GM12878 (cell line): ENCODE measurements around the gene FAM163B. TPM values are rescaled to one million over a fixed set of nuclear protein-coding genes. Genes with fewer than 3 reads are reported as not detected.

Experiments
- ATAC-seq: fragments of 200-7000 bp; cut with Tn5 transposase; 3 replicates; pipeline ENCODE4 v1.9.1; 2020; ENCODE audit warnings: mild to moderate bottlenecking, moderate library complexity
- BruUV-seq: library from RNA; stranded (reverse); fragments of 400-500 nt; replicated peaks from 2 replicates; lab custom pipeline; 2021; lab: Mats Ljungman, UMichigan
- CTCF ChIA-PET: fragments of 300-600 bp; sonication (Branson Sonifier 250); formaldehyde crosslinking; extraction: SDS; loops from one replicate; lab custom pipeline; 2021; ENCODE audit warnings: inconsistent platforms; lab: Yijun Ruan, JAX
- POLR2A ChIA-PET: fragments of 350-600 bp; formaldehyde crosslinking; extraction: SDS; loops from one replicate; lab custom pipeline; 2021; ENCODE audit warnings: inconsistent platforms; lab: Charles Lee
- RAD21 ChIA-PET: fragments of 300-600 bp; sonication (Branson Sonifier 250); formaldehyde crosslinking; loops from one replicate; lab custom pipeline; 2023; ENCODE audit warnings: antibody characterized with exemption; ENCODE audit not compliant: unreplicated experiment; lab: Charles Lee
- SMC1A ChIA-PET: fragments of 300-600 bp; sonication (Branson Sonifier 250); formaldehyde crosslinking; loops from one replicate; lab custom pipeline; 2023; ENCODE audit not compliant: unreplicated experiment, uncharacterized antibody; lab: Charles Lee
- DNase-seq: peaks from one replicate; pipeline ENCODE4 v3.0.0-alpha.2; 2011; ENCODE audit warnings: low read depth, low spot score
- FAIRE-seq: peaks from 3 replicates; lab custom pipeline; 2011; peaks lifted over from hg19 to GRCh38; lab: Jason Lieb, UNC
- H2AFZ ChIP-seq: 2 replicates; pipeline ENCODE4 v1.6.0; 2011; ENCODE audit warnings: low read depth, low read length, control low read depth; ENCODE audit not compliant: control insufficient read depth
- H3K27ac ChIP-seq: 2 replicates; pipeline ENCODE4 v1.5.1; 2011; ENCODE audit warnings: control low read depth; ENCODE audit not compliant: control insufficient read depth, insufficient read depth
- H3K27me3 ChIP-seq, 2 experiments: replicated peaks in 1 of 2; 2 replicates each; pipeline versions ENCODE4 v1.6.0 to v1.6.1; 2011; ENCODE audit warnings: low read length in 1 of 2; ENCODE audit not compliant: control insufficient read depth in 2 of 2, insufficient read depth in 2 of 2
- H3K36me3 ChIP-seq, 2 experiments: 2 replicates each; pipeline ENCODE4 v1.5.1; 2011; ENCODE audit warnings: low read length in 1 of 2; ENCODE audit not compliant: control insufficient read depth in 2 of 2, insufficient read depth in 2 of 2
- H3K4me1 ChIP-seq: 2 replicates; pipeline ENCODE4 v1.6.1; 2011; ENCODE audit warnings: mild to moderate bottlenecking, low read length, moderate library complexity, mixed read lengths; ENCODE audit not compliant: control insufficient read depth, insufficient read depth
- H3K4me2 ChIP-seq: 2 replicates; pipeline ENCODE4 v1.6.0; 2011; ENCODE audit warnings: control low read depth; ENCODE audit not compliant: control insufficient read depth, insufficient read depth
- H3K4me3 ChIP-seq: fragments of 200-600 bp; sonication (generic); 2 replicates; pipeline ENCODE4 v1.5.1; 2016
- H3K79me2 ChIP-seq: 2 replicates; pipeline ENCODE4 v1.6.0; 2011; ENCODE audit warnings: low read length; ENCODE audit not compliant: control insufficient read depth, insufficient read depth
- H3K9ac ChIP-seq: 2 replicates; pipeline ENCODE4 v1.8.0; 2011; ENCODE audit warnings: low read length, control low read depth, mixed read lengths; ENCODE audit not compliant: control insufficient read depth, insufficient read depth
- H3K9me3 ChIP-seq: replicated peaks from 3 replicates; pipeline ENCODE4 v1.5.1; 2011; ENCODE audit warnings: mild to moderate bottlenecking, low read length; ENCODE audit not compliant: control insufficient read depth, insufficient read depth
- H4K20me1 ChIP-seq: 2 replicates; pipeline ENCODE4 v1.6.0; 2011; ENCODE audit not compliant: control insufficient read depth, insufficient read depth
- CEBPZ ChIP-seq: fragments of 150-350 bp; IDR thresholded peaks from 2 replicates; pipeline ENCODE4 v1.6.1; 2016; ENCODE audit warnings: low read depth, low read length
- CHD1 ChIP-seq: IDR thresholded peaks from 2 replicates; pipeline ENCODE4 v1.6.1; 2012; ENCODE audit warnings: low read depth, low read length, improper control_type of control experiment
- FOXM1 ChIP-seq: IDR thresholded peaks from 2 replicates; pipeline ENCODE4 v1.6.1; 2012; ENCODE audit warnings: low read depth, mild to moderate bottlenecking, inconsistent platforms, low read length, moderate library complexity
- HDGF ChIP-seq: fragments of 450-650 bp; IDR thresholded peaks from 2 replicates; pipeline ENCODE4 v1.6.1; 2016; ENCODE audit warnings: antibody characterized with exemption
- PAX5 ChIP-seq: IDR thresholded peaks from 2 replicates; pipeline ENCODE4 v1.6.1; 2011; ENCODE audit warnings: low read depth, low read length, borderline replicate concordance
- POU2F2 ChIP-seq: IDR thresholded peaks from 3 replicates; pipeline ENCODE4 v1.6.1; 2011; ENCODE audit warnings: low read depth, mild to moderate bottlenecking, low read length, borderline replicate concordance
- SUZ12 ChIP-seq: fragments of 200-600 bp; sonication (generic); IDR thresholded peaks from one replicate; pipeline ENCODE4 v1.6.1; 2018; ENCODE audit warnings: antibody characterized with exemption, mild to moderate bottlenecking; ENCODE audit not compliant: unreplicated experiment
- ZNF384 ChIP-seq: IDR thresholded peaks from 2 replicates; pipeline ENCODE4 v1.6.1; 2012; ENCODE audit warnings: low read depth, mild to moderate bottlenecking, low read length, improper control_type of control experiment, borderline replicate concordance
- WGBS: methylation state at CpG from one replicate; pipeline ENCODE4 v1.1.6; 2016; ENCODE audit warnings: low lambda C conversion rate; ENCODE audit not compliant: insufficient replicate concordance, insufficient coverage; ENCODE audit errors: missing lambda C conversion rate; 5-methylcytosine and 5-hydroxymethylcytosine counted together
- in situ Hi-C: fragments of 300-500 bp; cut with MboI; formaldehyde crosslinking; loops from 9 replicates; pipeline ENCODE4 v1.14.3; 2018; ENCODE audit warnings: mixed read lengths
- intact Hi-C: fragments of 100-400 bp; cut with micrococcal nuclease; formaldehyde crosslinking; loops from one replicate; pipeline ENCODE4 v1.14.2; 2022; ENCODE audit not compliant: unreplicated experiment
- polyA plus RNA-seq, 11 experiments: library from polyadenylated mRNA; depleted of rRNA in 4 of 11; unstranded in 6 of 11; stranded (reverse) in 5 of 11; fragments of >200 nt; fragmentation: Nextera tagmentation in 4 of 11; fragmentation: Illumina TruSeq in 1 of 11; extraction: Ambion mirVana in 4 of 11; extraction: Trizol in 1 of 11; gene quantifications; 1 replicate in 1 of 11; 2 replicates in 10 of 11; pipeline versions ENCODE4 v1.2.1 to v1.2.3, GENCODE V29; 2011 to 2016; ENCODE audit warnings: inconsistent platforms in 2 of 11, missing spikeins in 2 of 11, low read depth in 1 of 11
- total RNA-seq, 4 experiments: library from RNA; depleted of rRNA in 3 of 4; stranded (reverse); fragments of >200 nt in 3 of 4; fragmentation: Illumina TruSeq in 1 of 4; extraction: Trizol in 1 of 4; gene quantifications; 2 replicates each; pipeline versions ENCODE4 v1.2.1 to v1.2.3, GENCODE V29; 2013 to 2021
- TF ChIP-seq, protein P1 (sequence below): fragments of 450-650 bp; IDR thresholded peaks from 2 replicates; pipeline ENCODE4 v1.6.1; 2017; ENCODE audit warnings: mild to moderate bottlenecking, moderate library complexity

FAM163B gene
- total and polyA plus RNA-seq, 10 of the 15 experiments (the other 5 are each of a cell fraction or from before 2014, with no cell fraction given) = not detected

DNA sequence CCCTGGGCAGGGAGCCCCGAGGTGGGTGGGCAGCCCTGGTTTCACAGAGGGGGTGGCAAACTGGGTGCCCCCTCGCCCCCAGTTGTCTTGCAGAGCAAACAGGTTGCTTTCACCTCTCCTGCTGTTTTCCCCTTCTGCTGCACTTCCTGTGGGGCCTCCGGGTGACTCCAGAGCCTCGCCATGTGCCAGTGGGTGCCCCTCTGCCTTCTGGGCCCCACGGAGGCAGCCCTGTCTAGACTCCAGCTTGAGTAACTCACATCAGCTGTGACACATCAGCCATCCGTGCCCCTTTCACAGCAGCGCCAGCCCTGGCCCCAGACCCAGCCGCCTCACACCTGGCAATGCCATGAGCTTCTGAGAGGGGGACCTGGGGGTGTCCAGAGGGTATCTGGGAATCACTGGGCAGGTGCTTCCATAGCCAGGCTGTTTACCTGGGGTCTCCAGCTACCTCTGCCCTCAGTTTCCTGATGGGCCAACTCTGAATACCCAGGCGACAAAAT lies 37.7 kb downstream of the FAM163B start (continued):
- TF ChIP-seq, protein P1, sequence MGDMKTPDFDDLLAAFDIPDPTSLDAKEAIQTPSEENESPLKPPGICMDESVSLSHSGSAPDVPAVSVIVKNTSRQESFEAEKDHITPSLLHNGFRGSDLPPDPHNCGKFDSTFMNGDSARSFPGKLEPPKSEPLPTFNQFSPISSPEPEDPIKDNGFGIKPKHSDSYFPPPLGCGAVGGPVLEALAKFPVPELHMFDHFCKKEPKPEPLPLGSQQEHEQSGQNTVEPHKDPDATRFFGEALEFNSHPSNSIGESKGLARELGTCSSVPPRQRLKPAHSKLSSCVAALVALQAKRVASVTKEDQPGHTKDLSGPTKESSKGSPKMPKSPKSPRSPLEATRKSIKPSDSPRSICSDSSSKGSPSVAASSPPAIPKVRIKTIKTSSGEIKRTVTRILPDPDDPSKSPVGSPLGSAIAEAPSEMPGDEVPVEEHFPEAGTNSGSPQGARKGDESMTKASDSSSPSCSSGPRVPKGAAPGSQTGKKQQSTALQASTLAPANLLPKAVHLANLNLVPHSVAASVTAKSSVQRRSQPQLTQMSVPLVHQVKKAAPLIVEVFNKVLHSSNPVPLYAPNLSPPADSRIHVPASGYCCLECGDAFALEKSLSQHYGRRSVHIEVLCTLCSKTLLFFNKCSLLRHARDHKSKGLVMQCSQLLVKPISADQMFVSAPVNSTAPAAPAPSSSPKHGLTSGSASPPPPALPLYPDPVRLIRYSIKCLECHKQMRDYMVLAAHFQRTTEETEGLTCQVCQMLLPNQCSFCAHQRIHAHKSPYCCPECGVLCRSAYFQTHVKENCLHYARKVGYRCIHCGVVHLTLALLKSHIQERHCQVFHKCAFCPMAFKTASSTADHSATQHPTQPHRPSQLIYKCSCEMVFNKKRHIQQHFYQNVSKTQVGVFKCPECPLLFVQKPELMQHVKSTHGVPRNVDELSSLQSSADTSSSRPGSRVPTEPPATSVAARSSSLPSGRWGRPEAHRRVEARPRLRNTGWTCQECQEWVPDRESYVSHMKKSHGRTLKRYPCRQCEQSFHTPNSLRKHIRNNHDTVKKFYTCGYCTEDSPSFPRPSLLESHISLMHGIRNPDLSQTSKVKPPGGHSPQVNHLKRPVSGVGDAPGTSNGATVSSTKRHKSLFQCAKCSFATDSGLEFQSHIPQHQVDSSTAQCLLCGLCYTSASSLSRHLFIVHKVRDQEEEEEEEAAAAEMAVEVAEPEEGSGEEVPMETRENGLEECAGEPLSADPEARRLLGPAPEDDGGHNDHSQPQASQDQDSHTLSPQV = no peak
- TF ChIP-seq FOXM1 (no peak), PAX5 (no peak), HDGF (no peak), ZNF384 (no peak)

GRCh38 chr9:133570691-133571080 lies 38.5 kb downstream of the FAM163B start:
- Histone ChIP-seq H2AFZ (no peak overlapping the region), H4K20me1 (no peaks in the 10 kb centered on the region), H3K27ac (no peak overlapping the region), H3K9me3 (no peaks in the 10 kb centered on the region), H3K36me3 (no peaks in the 10 kb centered on the region), H3K27me3 (no peaks in the 10 kb centered on the region; a peak in 1 of 4 replicates), H3K79me2 (no peaks in the 10 kb centered on the region), H3K4me2 (no peak overlapping the region), H3K4me3 (no peak overlapping the region), H3K4me1 (no peaks in the 10 kb centered on the region), H3K9ac (no peak overlapping the region)
- ATAC-seq = no peak
- WGBS = 45% methylated on average over 16 of the region's 16 CpGs
- RAD21 ChIA-PET = no interaction called here
- no peak for DNase-seq
- CTCF ChIA-PET = no interaction called here
- no peak for TF ChIP-seq CEBPZ
- TF ChIP-seq CHD1 = no peak
- TF ChIP-seq SUZ12 = no peak
- no peak for TF ChIP-seq POU2F2
- SMC1A ChIA-PET = no interaction called here
- FAIRE-seq = no peak
- POLR2A ChIA-PET = no interaction called here
- intact Hi-C loops (no loop called here), in situ Hi-C loops (no loop called here)
- no TSS peak for BruUV-seq
